GM06990 (cell line): ENCODE results near the gene HES1.

Source experiments
- DNase-seq: peaks from one replicate; pipeline ENCODE4 v3.0.0-alpha.2; 2011; ENCODE audit not compliant: insufficient read length; ENCODE audit errors: extremely low read depth
- H3K27me3 ChIP-seq: replicated peaks from 2 replicates; pipeline ENCODE4 v1.6.0; 2011; ENCODE audit warnings: low read length; ENCODE audit not compliant: control insufficient read depth, insufficient read depth
- H3K36me3 ChIP-seq: 2 replicates; pipeline ENCODE4 v1.5.1; 2011; ENCODE audit warnings: low read length; ENCODE audit not compliant: control insufficient read depth, insufficient read depth
- H3K4me3 ChIP-seq: replicated peaks from 2 replicates; pipeline ENCODE4 v1.5.1; 2011; ENCODE audit warnings: low read depth, mild to moderate bottlenecking, control low read depth, low read length
- CTCF ChIP-seq: IDR thresholded peaks from 2 replicates; pipeline ENCODE4 v1.5.1; 2011; ENCODE audit warnings: low read length, control low read depth, mild to moderate bottlenecking, inconsistent platforms; ENCODE audit not compliant: insufficient read depth, poor library complexity, severe bottlenecking

The HES1 gene

GRCh38 chr3:194112120-194113106 lies 23.5 kb upstream of the HES1 start:
- no peaks in the 10 kb centered on the region for H3K27me3 ChIP-seq
- no peak for DNase-seq
- no peak overlapping the region for H3K4me3 ChIP-seq
- no peaks in the 10 kb centered on the region for H3K36me3 ChIP-seq
- no peak for TF ChIP-seq CTCF

- DNase-seq: no peak
- H3K4me3 ChIP-seq: no peak overlapping the region
- no peak for TF ChIP-seq CTCF
Observed at GRCh38 chr3:194114123-194114522, 21.8 kb upstream of the HES1 start.

DNA sequence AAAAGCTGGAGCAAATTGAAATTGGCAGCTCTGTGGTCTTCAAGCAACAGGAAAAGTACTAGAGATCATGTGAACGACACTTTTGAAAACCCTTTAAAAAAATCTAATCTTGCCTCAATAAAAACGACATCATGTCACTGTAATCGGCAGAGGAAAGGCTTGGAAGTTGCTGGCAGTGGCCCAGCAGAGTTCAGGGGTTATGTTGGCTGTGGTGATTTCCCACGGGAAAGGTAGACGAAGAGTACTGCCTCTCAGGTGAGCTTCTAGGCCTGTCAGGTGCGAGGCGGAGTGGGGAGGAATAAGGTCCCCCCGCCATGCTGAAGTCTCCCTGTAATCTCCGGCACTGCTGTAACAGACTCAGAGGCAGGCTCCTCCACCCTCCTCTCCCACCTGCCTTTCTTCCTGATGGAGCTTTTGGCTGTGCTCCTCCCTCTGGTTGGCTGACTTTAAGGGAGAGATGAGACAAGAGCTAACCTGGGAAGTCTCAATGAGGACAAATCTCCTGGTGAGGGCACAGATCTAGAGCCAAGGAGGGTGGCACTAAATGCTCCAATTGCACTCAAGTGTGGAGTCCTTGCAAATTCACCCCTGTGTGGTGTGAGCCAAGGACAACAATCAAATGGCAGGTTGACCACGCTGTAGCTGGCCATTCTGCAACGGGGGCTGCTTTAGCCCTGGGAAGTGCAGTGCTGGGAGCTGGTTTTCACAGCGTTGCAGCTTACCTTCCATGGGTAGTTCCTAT lies 18.7 kb upstream of the HES1 start:
- no peak for DNase-seq
- TF ChIP-seq CTCF: no peak
- Histone ChIP-seq H3K4me3 (no peak overlapping the region), H3K27me3 (no peaks in the 10 kb centered on the region), H3K36me3 (no peaks in the 10 kb centered on the region)

More at GRCh38 chr3:194114123-194114522, 21.8 kb upstream of the HES1 start:
- Histone ChIP-seq H3K27me3 (no peaks in the 10 kb centered on the region), H3K36me3 (no peaks in the 10 kb centered on the region)

GRCh38 chr3:194118920-194119319 lies 17.0 kb upstream of the HES1 start:
- Histone ChIP-seq H3K4me3 (no peak overlapping the region), H3K36me3 (no peaks in the 10 kb centered on the region), H3K27me3 (no peaks in the 10 kb centered on the region)
- no peak for TF ChIP-seq CTCF
- no peak for DNase-seq

GRCh38 chr3:194119831-194120590 lies 15.9 kb upstream of the HES1 start:
- TF ChIP-seq CTCF: no peak
- no peak for DNase-seq
- no peaks in the 10 kb centered on the region for H3K27me3 ChIP-seq
- no peak overlapping the region for H3K4me3 ChIP-seq
- H3K36me3 ChIP-seq: no peaks in the 10 kb centered on the region
